Measurements from ENCODE around the gene CALN1.
"Not testable (repeated sequence)": the region's sequence is repeated elsewhere in the genome, so short reads cannot be mapped to it uniquely, and the experiment has no call there.

The CALN1 gene

GRCh38 chr7:72266771-72267170 lies 145.4 kb downstream of the CALN1 start:
- no peak for DNase-seq (ENCODE audit: low spot score)

DNA sequence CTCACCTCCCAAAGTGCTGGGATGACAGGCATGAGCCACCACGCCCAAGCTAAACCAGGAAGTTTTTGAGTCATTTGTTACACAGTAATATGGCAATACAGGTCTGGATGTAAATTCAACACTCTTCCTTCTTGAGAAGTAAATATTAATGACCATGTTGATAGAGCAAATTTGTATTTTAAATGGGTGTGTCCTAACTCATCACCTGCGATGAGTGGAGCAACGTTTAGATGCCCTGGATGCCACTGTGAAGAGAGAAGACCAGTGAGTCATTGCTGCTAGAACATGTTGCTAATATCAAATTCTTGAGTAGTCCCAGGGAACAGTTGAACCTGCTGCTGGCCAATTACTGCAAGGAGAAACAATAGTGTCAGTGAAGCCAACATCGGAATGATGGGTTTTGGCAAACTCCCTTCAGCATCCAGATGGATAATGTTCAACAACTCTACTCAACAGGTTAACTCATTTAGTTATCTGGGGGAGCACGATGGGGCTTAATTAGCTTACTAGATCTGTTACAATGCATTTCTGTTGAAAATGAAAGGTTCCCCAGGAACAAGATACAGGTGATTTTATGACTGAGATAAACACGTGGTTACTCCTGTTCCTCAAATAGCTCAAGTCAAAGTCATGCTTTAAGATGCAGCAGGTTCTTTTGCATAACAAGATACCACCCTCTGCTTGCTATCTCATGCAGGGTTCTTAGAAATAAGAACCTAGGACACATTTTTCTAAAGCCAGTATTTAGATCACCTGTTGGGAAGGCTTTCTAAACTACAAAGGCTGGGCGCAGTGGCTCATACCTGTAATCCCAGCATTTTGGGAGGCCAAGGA lies 146.8 kb downstream of the CALN1 start:
- DNase-seq (ENCODE audit: low spot score): no peak

- no peak for DNase-seq (ENCODE audit: low spot score)
Observed at GRCh38 chr7:72260406-72260805, 151.7 kb downstream of the CALN1 start.

DNA sequence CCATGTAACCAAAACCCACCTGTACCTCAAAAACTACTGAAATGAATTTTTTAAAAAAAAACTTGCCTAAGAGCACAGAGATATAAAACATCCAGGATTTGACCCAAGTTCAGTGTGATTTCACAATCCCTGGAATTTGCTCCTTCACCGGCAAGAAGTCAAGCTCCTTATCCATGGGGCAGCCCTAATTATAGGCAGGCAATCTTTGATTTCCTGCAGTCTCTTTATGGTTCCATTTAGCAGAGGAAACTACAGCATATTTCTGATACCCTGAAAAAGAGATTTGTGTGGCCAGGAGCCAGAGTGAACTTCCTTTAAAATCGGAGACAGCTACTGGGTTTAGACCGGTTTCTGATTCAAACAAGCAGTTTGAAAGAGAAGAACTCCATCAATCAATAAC lies 154.1 kb downstream of the CALN1 start:
- no peak for DNase-seq (ENCODE audit: low spot score)

DNA sequence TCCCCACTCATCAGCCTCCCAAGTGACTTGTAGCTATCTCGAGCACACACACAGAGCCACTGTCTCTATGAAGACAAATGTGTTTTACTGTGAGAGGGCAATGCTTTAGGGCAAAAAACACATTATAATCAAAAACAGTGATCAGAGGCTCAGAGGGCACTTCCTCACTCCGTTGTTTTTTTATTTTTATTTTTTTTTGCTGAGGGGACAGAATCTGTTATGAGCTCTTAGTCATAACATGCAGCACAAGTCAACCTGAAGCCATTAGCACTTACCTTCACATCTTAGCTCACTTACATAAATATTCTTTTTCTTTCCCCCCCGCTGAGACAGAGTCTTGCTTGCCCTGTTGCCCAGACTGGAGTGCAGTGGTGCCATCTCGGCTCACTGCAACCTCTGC lies 157.7 kb downstream of the CALN1 start:
- DNase-seq (ENCODE audit: low spot score): no peak

GRCh38 chr7:72249106-72249505 lies 163.0 kb downstream of the CALN1 start:
- no peak for DNase-seq (ENCODE audit: low spot score)

DNA sequence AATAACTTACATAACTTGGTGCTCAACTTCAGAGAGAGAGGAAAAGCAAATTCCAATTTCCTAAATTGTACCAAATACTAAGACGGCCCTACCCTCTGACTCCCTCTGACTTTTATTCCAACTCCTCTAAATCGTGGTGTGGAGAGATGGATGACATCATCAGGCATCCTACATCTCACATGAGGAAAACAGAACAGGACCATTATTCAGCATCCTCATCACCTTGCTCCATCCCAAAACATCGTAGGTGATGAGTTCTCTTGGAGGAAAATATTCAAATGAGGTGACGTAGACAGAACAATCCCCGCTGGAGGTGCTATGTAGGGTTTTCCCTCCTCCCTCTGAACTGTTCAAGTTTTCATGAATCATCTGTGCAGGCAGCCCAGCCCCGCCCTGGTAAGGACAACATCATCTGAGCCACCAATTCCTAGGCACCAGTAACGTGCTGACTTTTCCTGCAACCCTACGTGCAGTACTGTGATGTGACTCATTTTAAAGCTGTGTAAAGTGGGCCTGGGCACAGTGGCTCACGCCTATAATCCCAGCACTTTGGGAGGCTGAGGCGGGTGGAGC lies 167.2 kb downstream of the CALN1 start:
- DNase-seq (ENCODE audit: low spot score): no peak

DNA sequence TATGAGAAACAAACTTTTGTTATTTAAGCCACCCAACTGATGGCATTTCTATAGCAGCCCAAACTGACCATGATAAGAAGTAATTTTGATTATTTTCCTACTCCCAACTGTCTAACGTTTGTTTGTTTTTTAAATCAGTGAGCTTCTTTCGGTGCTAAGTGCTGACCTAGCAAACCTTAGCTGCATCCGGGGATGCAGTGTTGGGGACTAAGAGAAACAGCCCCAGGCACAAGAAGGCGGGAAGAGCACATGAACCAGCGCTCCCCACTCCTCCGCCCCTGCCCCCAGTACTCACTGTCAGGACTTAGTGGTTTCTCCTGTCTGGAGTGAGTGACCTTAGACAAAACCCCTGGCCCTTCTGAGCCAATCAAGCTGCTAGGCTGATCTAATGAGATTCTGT lies 168.8 kb downstream of the CALN1 start:
- DNase-seq (ENCODE audit: low spot score): no peak

- DNase-seq (ENCODE audit: low spot score): no peak
Observed at GRCh38 chr7:72235351-72235750, 176.8 kb downstream of the CALN1 start.

- no peak for DNase-seq (ENCODE audit: low spot score)
Observed at GRCh38 chr7:72234086-72234485, 178.1 kb downstream of the CALN1 start.

GRCh38 chr7:72230281-72230680 lies 181.9 kb downstream of the CALN1 start:
- DNase-seq (ENCODE audit: low spot score): no peak

- no peak for DNase-seq (ENCODE audit: low spot score)
Observed at GRCh38 chr7:72223351-72223750, 188.8 kb downstream of the CALN1 start.

GRCh38 chr7:72222136-72222535 lies 190.0 kb downstream of the CALN1 start:
- DNase-seq (ENCODE audit: low spot score): no peak

- no peak for DNase-seq (ENCODE audit: low spot score)
Observed at GRCh38 chr7:72219500-72219899, 192.6 kb downstream of the CALN1 start.

- DNase-seq (ENCODE audit: low spot score): no peak
Observed at GRCh38 chr7:72217151-72217550, 195.0 kb downstream of the CALN1 start.

GRCh38 chr7:72213769-72214168 lies 198.4 kb downstream of the CALN1 start:
- no peak for DNase-seq (ENCODE audit: low spot score)

GRCh38 chr7:72213081-72213480 lies 199.1 kb downstream of the CALN1 start:
- DNase-seq (ENCODE audit: low spot score): no peak

DNA sequence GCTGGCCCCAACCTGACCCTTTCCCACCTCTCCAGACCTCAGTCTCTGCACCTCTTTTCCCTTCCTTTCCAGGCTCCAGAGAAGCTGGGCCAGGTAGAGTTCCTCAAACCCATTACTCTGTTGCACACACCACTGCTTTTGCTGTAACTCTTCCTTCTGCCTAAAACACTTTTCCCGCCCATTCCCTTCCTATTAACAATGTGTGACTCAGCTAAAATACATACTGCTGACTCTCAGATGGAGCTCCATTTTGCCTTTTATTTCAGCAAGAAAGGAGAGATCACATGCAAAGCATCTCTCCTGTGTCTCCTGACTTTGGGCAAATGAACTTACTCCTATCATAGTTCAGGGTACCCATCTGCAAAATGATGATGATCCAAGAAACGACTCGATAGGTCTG lies 201.0 kb downstream of the CALN1 start:
- DNase-seq (ENCODE audit: low spot score): no peak

DNA sequence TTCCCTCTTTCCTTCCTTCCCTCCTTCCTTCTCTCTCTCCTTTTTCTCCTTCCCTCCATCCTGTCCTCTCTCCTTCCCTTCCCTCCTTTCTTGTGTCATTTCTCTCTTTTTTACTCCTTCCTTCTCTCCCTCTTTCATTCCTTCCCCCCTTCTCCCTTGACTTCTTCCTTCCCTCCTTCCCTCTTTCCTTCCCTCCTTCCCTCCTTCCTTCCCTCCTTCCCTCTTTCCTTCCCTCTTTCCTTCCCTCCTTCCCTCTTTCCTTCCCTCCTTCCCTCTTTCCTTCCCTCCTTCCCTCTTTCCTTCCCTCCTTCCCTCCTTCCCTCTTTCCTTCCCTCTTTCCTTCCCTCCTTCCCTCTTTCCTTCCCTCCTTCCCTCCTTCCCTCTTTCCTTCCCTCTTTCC lies 203.1 kb downstream of the CALN1 start:
- not testable (repeated sequence) for DNase-seq (ENCODE audit: low spot score)

- DNase-seq (ENCODE audit: low spot score): no peak
Observed at GRCh38 chr7:72196176-72196575, 216.0 kb downstream of the CALN1 start.

DNA sequence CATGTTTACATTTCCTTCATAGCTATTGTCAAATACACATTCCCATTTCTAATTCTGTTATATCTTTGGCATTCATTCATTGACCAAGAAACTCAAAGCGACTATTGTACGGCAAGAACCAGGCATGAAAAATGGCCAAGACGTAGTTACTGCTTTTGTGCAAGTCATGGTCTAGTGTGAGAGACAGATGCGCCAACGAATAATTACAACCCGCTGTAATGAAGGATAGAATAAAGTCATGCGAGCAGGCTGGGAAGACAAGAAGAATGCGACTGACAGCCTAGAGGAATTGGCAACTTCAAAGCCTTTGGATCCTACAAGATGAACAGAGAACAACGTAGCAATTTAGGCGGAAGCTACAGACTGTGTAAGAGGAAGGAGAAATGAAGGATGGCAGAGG lies 221.2 kb downstream of the CALN1 start:
- DNase-seq (ENCODE audit: low spot score): no peak

DNA sequence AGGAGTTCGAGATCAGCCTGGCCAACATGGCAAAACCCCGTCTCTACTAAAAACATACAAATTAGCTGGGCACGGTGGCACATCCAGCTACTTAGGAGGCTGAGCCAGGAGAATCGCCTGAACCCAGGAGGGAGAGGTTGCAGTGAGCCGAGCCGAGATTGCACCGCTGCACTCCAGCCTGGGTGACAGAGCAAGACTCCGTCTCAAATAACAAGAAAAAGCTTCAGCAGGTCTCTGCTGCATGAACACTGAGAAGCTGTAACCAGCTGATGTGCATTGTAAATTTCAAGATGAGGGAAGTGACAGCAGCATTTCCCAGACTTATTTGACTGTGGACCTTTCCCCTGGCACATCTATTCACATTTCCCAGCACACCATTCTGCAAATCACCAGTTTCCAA lies 222.0 kb downstream of the CALN1 start:
- no peak for DNase-seq (ENCODE audit: low spot score)

- no peak for DNase-seq (ENCODE audit: low spot score)
Observed at GRCh38 chr7:72187179-72187578, 225.0 kb downstream of the CALN1 start.

GRCh38 chr7:72183835-72184234 lies 228.3 kb downstream of the CALN1 start:
- no peak for DNase-seq (ENCODE audit: low spot score)

All from germinal center (tissue), 1 donor.